ENCODE measurements around the gene ALPK3.

ALPK3 gene

GRCh38 chr15:84910928-84911623, 93.9 kb downstream of the ALPK3 start:
- H3K27me3 ChIP-seq (ENCODE audit: control insufficient read depth, insufficient read depth, low read length), result no peaks in the 10 kb centered on the region

DNA sequence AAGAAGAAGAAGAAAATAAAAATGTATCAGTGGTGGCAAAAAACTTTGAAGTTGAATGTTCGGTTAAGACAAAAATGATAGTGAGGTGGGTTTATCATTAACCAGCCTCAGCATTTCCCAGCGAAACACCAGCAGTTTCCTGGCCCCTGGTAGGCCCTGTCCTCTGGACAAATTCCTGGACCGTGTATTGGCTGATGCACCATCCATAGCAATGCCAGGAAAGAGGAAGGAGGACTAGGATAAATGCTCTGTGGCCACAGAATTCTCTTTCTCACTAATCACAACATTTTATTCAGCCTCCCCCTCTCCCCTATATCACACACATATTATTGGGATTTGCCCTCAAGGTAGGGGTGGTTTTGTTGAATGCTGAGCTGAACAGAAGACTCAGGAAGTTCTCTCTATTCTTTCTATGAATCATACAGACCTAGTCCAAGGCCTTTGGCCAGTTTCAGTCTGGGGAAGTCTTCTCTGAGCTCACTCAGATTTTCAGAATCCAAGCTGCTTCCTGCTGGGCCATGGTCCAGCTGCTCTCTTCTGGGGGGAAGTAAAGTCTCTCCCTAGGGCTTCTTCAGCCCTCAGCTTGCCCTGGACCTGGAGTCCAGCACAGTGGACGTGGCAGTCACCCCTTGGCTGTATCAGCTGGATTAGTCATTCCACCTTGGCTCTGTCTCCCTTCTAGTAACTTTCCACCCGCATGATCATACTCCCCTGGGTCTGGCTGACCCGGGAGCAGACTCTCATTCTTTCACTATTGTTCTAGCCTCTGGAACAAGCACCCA, 94.9 kb downstream of the ALPK3 start:
- Histone ChIP-seq H3K4me1 (ENCODE audit: control insufficient read depth, insufficient read depth, low read length) (0 out of 2 replicates have a peak, but pooled peaks cover 3% of the 10 kb centered on the region), H3K4me3 (ENCODE audit: low read depth, low read length) (no peak overlapping the region), H3K9me3 (ENCODE audit: control insufficient read depth, insufficient read depth, low read length) (no peaks in the 10 kb centered on the region), H3K27me3 (ENCODE audit: control insufficient read depth, insufficient read depth, low read length) (no peaks in the 10 kb centered on the region), H3K27ac (ENCODE audit: low read depth, low read length) (no peak overlapping the region), H3K9ac (ENCODE audit: low read depth, low read length) (no peak overlapping the region), H3K36me3 (ENCODE audit: control insufficient read depth, insufficient read depth, low read length) (no peaks in the 10 kb centered on the region)

More at GRCh38 chr15:84910928-84911623, 93.9 kb downstream of the ALPK3 start:
- 0 out of 2 replicates have a peak, but pooled peaks cover 3% of the 10 kb centered on the region for H3K4me1 ChIP-seq (ENCODE audit: control insufficient read depth, insufficient read depth, low read length)
- H3K27ac ChIP-seq (ENCODE audit: low read depth, low read length), result no peak overlapping the region
- no peak overlapping the region for H3K4me3 ChIP-seq (ENCODE audit: low read depth, low read length)
- H3K36me3 ChIP-seq (ENCODE audit: control insufficient read depth, insufficient read depth, low read length), result no peaks in the 10 kb centered on the region
- H3K9me3 ChIP-seq (ENCODE audit: control insufficient read depth, insufficient read depth, low read length), result no peaks in the 10 kb centered on the region
- no peak overlapping the region for H3K9ac ChIP-seq (ENCODE audit: low read depth, low read length)

GRCh38 chr15:84913360-84913723, 96.2 kb downstream of the ALPK3 start:
- no peak overlapping the region for H3K4me3 ChIP-seq (ENCODE audit: low read depth, low read length)
- H3K9ac ChIP-seq (ENCODE audit: low read depth, low read length), result no peak overlapping the region
- no peaks in the 10 kb centered on the region for H3K27me3 ChIP-seq (ENCODE audit: control insufficient read depth, insufficient read depth, low read length)
- no peak overlapping the region for H3K27ac ChIP-seq (ENCODE audit: low read depth, low read length)
- H3K9me3 ChIP-seq (ENCODE audit: control insufficient read depth, insufficient read depth, low read length), result no peaks in the 10 kb centered on the region
- H3K4me1 ChIP-seq (ENCODE audit: control insufficient read depth, insufficient read depth, low read length), result 0 out of 2 replicates have a peak, but pooled peaks cover 3% of the 10 kb centered on the region
- no peaks in the 10 kb centered on the region for H3K36me3 ChIP-seq (ENCODE audit: control insufficient read depth, insufficient read depth, low read length)

- Histone ChIP-seq H3K27ac (ENCODE audit: low read depth, low read length) (no peak overlapping the region), H3K9ac (ENCODE audit: low read depth, low read length) (no peak overlapping the region), H3K4me3 (ENCODE audit: low read depth, low read length) (no peak overlapping the region)
Measured at GRCh38 chr15:84914351-84914750, 97.2 kb downstream of the ALPK3 start.

GRCh38 chr15:84914909-84915605, 97.9 kb downstream of the ALPK3 start:
- Histone ChIP-seq H3K9me3 (ENCODE audit: control insufficient read depth, insufficient read depth, low read length) (no peaks in the 10 kb centered on the region), H3K27ac (ENCODE audit: low read depth, low read length) (no peak overlapping the region), H3K36me3 (ENCODE audit: control insufficient read depth, insufficient read depth, low read length) (no peaks in the 10 kb centered on the region), H3K4me1 (ENCODE audit: control insufficient read depth, insufficient read depth, low read length) (0 out of 2 replicates have a peak, but pooled peaks cover 3% of the 10 kb centered on the region), H3K27me3 (ENCODE audit: control insufficient read depth, insufficient read depth, low read length) (no peaks in the 10 kb centered on the region), H3K4me3 (ENCODE audit: low read depth, low read length) (no peak overlapping the region), H3K9ac (ENCODE audit: low read depth, low read length) (no peak overlapping the region)

More at GRCh38 chr15:84914351-84914750, 97.2 kb downstream of the ALPK3 start:
- H3K9me3 ChIP-seq (ENCODE audit: control insufficient read depth, insufficient read depth, low read length), result no peaks in the 10 kb centered on the region
- H3K27me3 ChIP-seq (ENCODE audit: control insufficient read depth, insufficient read depth, low read length), result no peaks in the 10 kb centered on the region
- H3K4me1 ChIP-seq (ENCODE audit: control insufficient read depth, insufficient read depth, low read length), result 0 out of 2 replicates have a peak, but pooled peaks cover 3% of the 10 kb centered on the region
- H3K36me3 ChIP-seq (ENCODE audit: control insufficient read depth, insufficient read depth, low read length), result no peaks in the 10 kb centered on the region

- Histone ChIP-seq H3K9ac (ENCODE audit: low read depth, low read length) (no peak overlapping the region), H3K4me3 (ENCODE audit: low read depth, low read length) (no peak overlapping the region), H3K27me3 (ENCODE audit: control insufficient read depth, insufficient read depth, low read length) (no peaks in the 10 kb centered on the region), H3K27ac (ENCODE audit: low read depth, low read length) (no peak overlapping the region), H3K9me3 (ENCODE audit: control insufficient read depth, insufficient read depth, low read length) (no peaks in the 10 kb centered on the region), H3K4me1 (ENCODE audit: control insufficient read depth, insufficient read depth, low read length) (0 out of 2 replicates have a peak, but pooled peaks cover 3% of the 10 kb centered on the region), H3K36me3 (ENCODE audit: control insufficient read depth, insufficient read depth, low read length) (no peaks in the 10 kb centered on the region)
Measured at GRCh38 chr15:84915606-84915958, 98.4 kb downstream of the ALPK3 start.

- H3K4me1 ChIP-seq (ENCODE audit: control insufficient read depth, insufficient read depth, low read length), result 0 out of 2 replicates have a peak, but pooled peaks cover 3% of the 10 kb centered on the region
- no peak overlapping the region for H3K9ac ChIP-seq (ENCODE audit: low read depth, low read length)
- no peak overlapping the region for H3K4me3 ChIP-seq (ENCODE audit: low read depth, low read length)
- no peaks in the 10 kb centered on the region for H3K27me3 ChIP-seq (ENCODE audit: control insufficient read depth, insufficient read depth, low read length)
- no peaks in the 10 kb centered on the region for H3K36me3 ChIP-seq (ENCODE audit: control insufficient read depth, insufficient read depth, low read length)
- no peak overlapping the region for H3K27ac ChIP-seq (ENCODE audit: low read depth, low read length)
- H3K9me3 ChIP-seq (ENCODE audit: control insufficient read depth, insufficient read depth, low read length), result no peaks in the 10 kb centered on the region
Measured at GRCh38 chr15:84917452-84917851, 100.3 kb downstream of the ALPK3 start.

DNA sequence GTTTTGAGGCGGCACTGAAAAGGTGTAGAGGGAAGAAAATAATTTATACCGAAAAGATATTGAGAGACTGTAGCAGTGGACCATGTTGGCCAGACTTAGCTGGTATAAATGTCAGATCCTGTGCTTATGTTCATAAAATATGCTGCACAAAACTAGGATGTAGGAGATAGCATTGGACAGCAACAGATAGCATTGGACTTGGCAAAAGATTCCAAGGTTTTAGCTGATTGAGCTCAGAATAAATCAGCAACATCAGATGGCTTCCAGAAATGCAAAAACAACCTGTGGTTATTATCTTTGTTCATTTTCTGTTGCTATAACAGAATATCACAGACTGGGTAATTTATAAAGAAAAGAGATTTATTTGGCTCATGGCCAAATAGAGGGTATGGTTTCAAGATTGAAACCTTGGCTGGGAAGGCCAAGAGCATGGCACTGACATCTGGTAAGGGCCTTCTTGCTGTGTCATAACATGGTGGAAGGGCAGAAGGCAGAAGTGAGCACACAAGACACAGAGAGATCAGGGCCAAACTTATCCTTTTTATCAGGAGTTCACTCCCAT, 102.0 kb downstream of the ALPK3 start:
- H3K4me1 ChIP-seq (ENCODE audit: control insufficient read depth, insufficient read depth, low read length), result 0 out of 2 replicates have a peak, but pooled peaks cover 3% of the 10 kb centered on the region
- no peak overlapping the region for H3K4me3 ChIP-seq (ENCODE audit: low read depth, low read length)
- H3K27ac ChIP-seq (ENCODE audit: low read depth, low read length), result no peak overlapping the region
- H3K36me3 ChIP-seq (ENCODE audit: control insufficient read depth, insufficient read depth, low read length), result no peaks in the 10 kb centered on the region
- H3K27me3 ChIP-seq (ENCODE audit: control insufficient read depth, insufficient read depth, low read length), result no peaks in the 10 kb centered on the region
- H3K9me3 ChIP-seq (ENCODE audit: control insufficient read depth, insufficient read depth, low read length), result no peaks in the 10 kb centered on the region
- H3K9ac ChIP-seq (ENCODE audit: low read depth, low read length), result no peak overlapping the region

DNA sequence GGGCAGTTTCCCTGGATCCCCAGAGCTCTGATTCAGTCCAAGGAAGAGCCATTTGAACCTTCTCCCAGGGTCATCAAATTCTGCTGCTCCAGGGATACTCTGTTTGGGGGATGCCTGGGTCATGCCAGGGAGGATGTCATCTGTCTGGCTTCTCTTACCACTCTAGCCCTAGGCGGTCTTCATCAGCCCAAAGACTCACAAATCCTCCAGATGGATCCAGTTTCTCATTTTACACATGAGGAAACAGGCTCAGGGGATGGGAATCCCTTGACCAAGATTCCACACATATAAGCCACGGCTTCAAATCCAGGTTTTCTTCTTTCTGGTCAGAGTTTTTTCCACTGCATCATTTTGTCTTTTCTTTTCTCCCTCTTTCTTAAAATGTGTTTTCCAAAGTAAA, 104.0 kb downstream of the ALPK3 start:
- no peaks in the 10 kb centered on the region for H3K4me1 ChIP-seq (ENCODE audit: control insufficient read depth, insufficient read depth, low read length)
- H3K9me3 ChIP-seq (ENCODE audit: control insufficient read depth, insufficient read depth, low read length), result no peaks in the 10 kb centered on the region
- no peaks in the 10 kb centered on the region for H3K36me3 ChIP-seq (ENCODE audit: control insufficient read depth, insufficient read depth, low read length)
- H3K27ac ChIP-seq (ENCODE audit: low read depth, low read length), result no peak overlapping the region
- no peak overlapping the region for H3K9ac ChIP-seq (ENCODE audit: low read depth, low read length)
- no peaks in the 10 kb centered on the region for H3K27me3 ChIP-seq (ENCODE audit: control insufficient read depth, insufficient read depth, low read length)
- no peak overlapping the region for H3K4me3 ChIP-seq (ENCODE audit: low read depth, low read length)

GRCh38 chr15:84922530-84922929, 105.4 kb downstream of the ALPK3 start:
- H3K27me3 ChIP-seq (ENCODE audit: control insufficient read depth, insufficient read depth, low read length), result no peaks in the 10 kb centered on the region
- H3K9ac ChIP-seq (ENCODE audit: low read depth, low read length), result no peak overlapping the region
- no peak overlapping the region for H3K27ac ChIP-seq (ENCODE audit: low read depth, low read length)
- no peak overlapping the region for H3K4me3 ChIP-seq (ENCODE audit: low read depth, low read length)
- peaks cover 1% of the 10 kb centered on the region; the same call in 1 of the 2 replicates for H3K4me1 ChIP-seq (ENCODE audit: control insufficient read depth, insufficient read depth, low read length)
- no peaks in the 10 kb centered on the region for H3K9me3 ChIP-seq (ENCODE audit: control insufficient read depth, insufficient read depth, low read length)
- no peaks in the 10 kb centered on the region for H3K36me3 ChIP-seq (ENCODE audit: control insufficient read depth, insufficient read depth, low read length)
